Loucy (cell line): ENCODE results near the gene PARVA.

ENCODE experiments used
- H2AFZ ChIP-seq: fragments of 200-600 bp; sonication (generic); 2 replicates; pipeline ENCODE4 v1.6.0; 2016; ENCODE audit warnings: antibody characterized with exemption, mild to moderate bottlenecking, low read length, moderate library complexity
- H3F3A ChIP-seq: fragments of 200-600 bp; 2 replicates; pipeline ENCODE4 v1.6.0; 2016; ENCODE audit warnings: antibody characterized with exemption, low read depth, mild to moderate bottlenecking
- H3K27me3 ChIP-seq: fragments of 200-600 bp; sonication (generic); 2 replicates; pipeline ENCODE4 v1.6.1; 2014; ENCODE audit warnings: low read length, mild to moderate bottlenecking; ENCODE audit not compliant: insufficient read depth, poor library complexity, severe bottlenecking
- H3K36me3 ChIP-seq: fragments of 200-600 bp; sonication (generic); 2 replicates; pipeline ENCODE4 v1.6.1; 2016; ENCODE audit warnings: low read length; ENCODE audit not compliant: insufficient read depth
- H3K4me1 ChIP-seq: fragments of 200-600 bp; sonication (generic); 2 replicates; pipeline ENCODE4 v1.5.1; 2014; ENCODE audit warnings: low read length, mild to moderate bottlenecking; ENCODE audit not compliant: insufficient read depth, poor library complexity, severe bottlenecking
- H3K4me2 ChIP-seq: fragments of 200-600 bp; sonication (generic); 2 replicates; pipeline ENCODE4 v1.6.0; 2014; ENCODE audit warnings: antibody characterized with exemption, low read length, low read depth, mild to moderate bottlenecking; ENCODE audit not compliant: poor library complexity, severe bottlenecking
- H3K4me3 ChIP-seq: fragments of 200-600 bp; sonication (generic); 2 replicates; pipeline ENCODE4 v1.5.1; 2014; ENCODE audit warnings: low read length, mild to moderate bottlenecking, mixed read lengths; ENCODE audit not compliant: poor library complexity, severe bottlenecking
- H3K79me2 ChIP-seq: fragments of 200-600 bp; sonication (generic); 2 replicates; pipeline ENCODE4 v1.6.1; 2014; ENCODE audit warnings: low read length; ENCODE audit not compliant: insufficient read depth
- H3K9ac ChIP-seq: fragments of 200-600 bp; sonication (generic); 2 replicates; pipeline ENCODE4 v1.6.0; 2014; ENCODE audit warnings: mild to moderate bottlenecking, low read depth, low read length, moderate library complexity; ENCODE audit not compliant: poor library complexity, severe bottlenecking
- H3K9me2 ChIP-seq: fragments of 200-600 bp; sonication (generic); replicated peaks from 2 replicates; pipeline ENCODE4 v1.6.1; 2016; ENCODE audit warnings: low read depth, low read length, mixed read lengths
- H3K9me3 ChIP-seq: fragments of 200-600 bp; sonication (generic); 2 replicates; pipeline ENCODE4 v1.6.1; 2014; ENCODE audit warnings: mild to moderate bottlenecking, antibody characterized with exemption, low read length, low read depth; ENCODE audit not compliant: insufficient read depth
- H4K20me1 ChIP-seq: fragments of 200-600 bp; sonication (generic); 2 replicates; pipeline ENCODE4 v1.6.0; 2014; ENCODE audit warnings: antibody characterized with exemption, low read length, mild to moderate bottlenecking; ENCODE audit not compliant: insufficient read depth, poor library complexity, severe bottlenecking
- EZH2phosphoT487 ChIP-seq: fragments of 200-600 bp; IDR thresholded peaks from 2 replicates; pipeline ENCODE4 v1.6.1; 2018; ENCODE audit warnings: antibody characterized with exemption, mild to moderate bottlenecking, moderate library complexity, borderline replicate concordance
- TF ChIP-seq, protein P1 (sequence below): fragments of 200-600 bp; sonication (generic); conservative IDR thresholded peaks from 2 replicates; pipeline ENCODE4 v1.5.1; 2014; ENCODE audit warnings: mild to moderate bottlenecking, antibody characterized with exemption, low read length

Gene PARVA

GRCh38 chr11:12377824-12378593 lies 638 bp downstream of the PARVA start:
- no peak overlapping the region for H2AFZ ChIP-seq
- no peaks in the 10 kb centered on the region for H3K27me3 ChIP-seq
- H3K4me1 ChIP-seq = no peaks in the 10 kb centered on the region
- no peak overlapping the region for H3K4me2 ChIP-seq
- no peak overlapping the region for H3K9ac ChIP-seq
- no peaks in the 10 kb centered on the region for H4K20me1 ChIP-seq
- TF ChIP-seq, protein P1, sequence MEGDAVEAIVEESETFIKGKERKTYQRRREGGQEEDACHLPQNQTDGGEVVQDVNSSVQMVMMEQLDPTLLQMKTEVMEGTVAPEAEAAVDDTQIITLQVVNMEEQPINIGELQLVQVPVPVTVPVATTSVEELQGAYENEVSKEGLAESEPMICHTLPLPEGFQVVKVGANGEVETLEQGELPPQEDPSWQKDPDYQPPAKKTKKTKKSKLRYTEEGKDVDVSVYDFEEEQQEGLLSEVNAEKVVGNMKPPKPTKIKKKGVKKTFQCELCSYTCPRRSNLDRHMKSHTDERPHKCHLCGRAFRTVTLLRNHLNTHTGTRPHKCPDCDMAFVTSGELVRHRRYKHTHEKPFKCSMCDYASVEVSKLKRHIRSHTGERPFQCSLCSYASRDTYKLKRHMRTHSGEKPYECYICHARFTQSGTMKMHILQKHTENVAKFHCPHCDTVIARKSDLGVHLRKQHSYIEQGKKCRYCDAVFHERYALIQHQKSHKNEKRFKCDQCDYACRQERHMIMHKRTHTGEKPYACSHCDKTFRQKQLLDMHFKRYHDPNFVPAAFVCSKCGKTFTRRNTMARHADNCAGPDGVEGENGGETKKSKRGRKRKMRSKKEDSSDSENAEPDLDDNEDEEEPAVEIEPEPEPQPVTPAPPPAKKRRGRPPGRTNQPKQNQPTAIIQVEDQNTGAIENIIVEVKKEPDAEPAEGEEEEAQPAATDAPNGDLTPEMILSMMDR = no peak
- no peak for TF ChIP-seq EZH2phosphoT487
- H3K36me3 ChIP-seq = no peaks in the 10 kb centered on the region
- no peaks in the 10 kb centered on the region for H3F3A ChIP-seq
- H3K9me3 ChIP-seq = no peaks in the 10 kb centered on the region
- H3K4me3 ChIP-seq = no peak overlapping the region
- H3K79me2 ChIP-seq = no peaks in the 10 kb centered on the region
- no peaks in the 10 kb centered on the region for H3K9me2 ChIP-seq

DNA sequence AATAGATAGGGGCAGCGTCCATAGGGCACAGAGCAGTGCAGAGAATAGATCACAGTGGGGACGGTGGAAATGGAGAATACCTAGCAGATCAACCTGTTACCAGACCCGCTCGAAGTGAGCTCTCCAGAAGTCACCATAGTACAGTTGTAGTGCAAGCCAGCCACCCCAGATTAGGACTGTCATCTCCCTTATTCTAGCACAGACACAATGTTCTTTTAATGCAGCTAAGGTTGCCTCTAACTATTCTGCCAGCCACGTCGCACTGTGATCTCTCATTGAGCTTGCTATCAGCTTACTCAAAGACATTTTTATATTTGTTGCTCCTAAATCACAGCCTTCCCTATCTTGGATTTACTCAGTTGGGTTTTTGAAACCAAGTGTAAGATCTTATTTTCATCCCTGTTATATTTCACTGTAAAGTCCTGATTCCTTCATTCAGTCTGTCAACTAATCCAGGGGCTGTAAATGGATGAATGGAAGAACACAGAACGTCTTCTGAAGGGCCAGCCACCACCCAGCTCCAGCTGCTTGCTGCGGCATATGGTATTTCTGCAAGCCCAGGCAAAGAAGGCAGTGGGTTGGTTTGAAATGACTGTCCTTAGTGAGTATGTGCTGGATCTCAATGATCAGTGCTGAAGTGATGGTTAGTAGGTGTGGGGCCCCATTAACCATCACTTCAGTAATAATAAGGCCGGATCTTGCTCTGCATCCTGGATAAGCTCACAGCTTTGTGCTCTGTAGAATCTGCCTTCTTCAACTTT lies 3.4 kb downstream of the PARVA start:
- Histone ChIP-seq H3K9me3 (no peaks in the 10 kb centered on the region), H3K4me2 (no peak overlapping the region), H3K4me1 (no peaks in the 10 kb centered on the region), H3K9ac (no peak overlapping the region), H3K4me3 (no peak overlapping the region), H3K36me3 (no peaks in the 10 kb centered on the region), H3K79me2 (no peaks in the 10 kb centered on the region), H3K27me3 (no peaks in the 10 kb centered on the region), H4K20me1 (no peaks in the 10 kb centered on the region), H3F3A (no peaks in the 10 kb centered on the region), H3K9me2 (no peaks in the 10 kb centered on the region), H2AFZ (no peak overlapping the region)
- TF ChIP-seq, protein P1 = no peak
- TF ChIP-seq EZH2phosphoT487 = no peak

DNA sequence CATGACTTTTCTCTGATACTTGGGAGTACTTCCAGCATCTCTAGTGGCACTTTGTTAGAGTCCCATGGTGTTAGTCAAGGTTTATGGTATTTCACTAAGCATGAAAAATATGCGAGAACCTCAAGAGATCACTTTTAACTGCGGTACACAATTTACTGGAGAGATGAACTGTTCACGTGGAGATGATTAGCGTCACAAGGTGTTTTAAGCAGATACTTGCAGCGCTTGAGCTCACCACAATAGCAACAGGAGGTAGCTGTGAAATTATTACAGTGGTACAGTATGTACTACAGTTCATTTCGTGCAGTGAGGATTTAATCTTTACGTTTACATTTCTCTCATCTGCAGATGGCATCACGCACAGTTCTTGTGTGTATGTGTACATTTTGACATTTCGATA lies 4.5 kb downstream of the PARVA start:
- TF ChIP-seq EZH2phosphoT487 = no peak
- TF ChIP-seq, protein P1 = no peak
- no peaks in the 10 kb centered on the region for H3F3A ChIP-seq
- H3K9me3 ChIP-seq = no peaks in the 10 kb centered on the region
- no peak overlapping the region for H2AFZ ChIP-seq
- H3K4me1 ChIP-seq = no peaks in the 10 kb centered on the region
- no peaks in the 10 kb centered on the region for H4K20me1 ChIP-seq
- H3K27me3 ChIP-seq = no peaks in the 10 kb centered on the region
- H3K9me2 ChIP-seq = no peaks in the 10 kb centered on the region
- H3K79me2 ChIP-seq = no peaks in the 10 kb centered on the region
- no peak overlapping the region for H3K4me3 ChIP-seq
- no peak overlapping the region for H3K4me2 ChIP-seq
- no peak overlapping the region for H3K9ac ChIP-seq
- H3K36me3 ChIP-seq = no peaks in the 10 kb centered on the region
